ENCODE results near the gene COL4A2. TPM values are rescaled to one million over a fixed set of nuclear protein-coding genes. Genes with fewer than 3 reads are reported as not detected.

The COL4A2 gene
- total RNA-seq, 4 donors from 2014 or later, result 419 to 931 (median 555) TPM

GRCh38 chr13:110314516-110315245, 7.6 kb downstream of the COL4A2 start:
- WGBS, result 70% methylated on average over 3 of the region's 18 CpGs
- Histone ChIP-seq H3K9me3 (no peaks in the 10 kb centered on the region), H3K36me3 (peaks cover 0 to 40% (median 25%) of the 10 kb centered on the region in 4 donors), H3K4me3 (peak overlapping the region in 2 of 4 donors; percentile 28 to 93), H3K27me3 (no peaks in the 10 kb centered on the region), H3K4me1 (peaks cover 94 to 97% (median 96%) of the 10 kb centered on the region in 4 donors), H3K27ac (replicated peaks in 1 of 4) (peak overlapping the region; percentile 69 to 99 (median 99))
- TF ChIP-seq, protein P1, sequence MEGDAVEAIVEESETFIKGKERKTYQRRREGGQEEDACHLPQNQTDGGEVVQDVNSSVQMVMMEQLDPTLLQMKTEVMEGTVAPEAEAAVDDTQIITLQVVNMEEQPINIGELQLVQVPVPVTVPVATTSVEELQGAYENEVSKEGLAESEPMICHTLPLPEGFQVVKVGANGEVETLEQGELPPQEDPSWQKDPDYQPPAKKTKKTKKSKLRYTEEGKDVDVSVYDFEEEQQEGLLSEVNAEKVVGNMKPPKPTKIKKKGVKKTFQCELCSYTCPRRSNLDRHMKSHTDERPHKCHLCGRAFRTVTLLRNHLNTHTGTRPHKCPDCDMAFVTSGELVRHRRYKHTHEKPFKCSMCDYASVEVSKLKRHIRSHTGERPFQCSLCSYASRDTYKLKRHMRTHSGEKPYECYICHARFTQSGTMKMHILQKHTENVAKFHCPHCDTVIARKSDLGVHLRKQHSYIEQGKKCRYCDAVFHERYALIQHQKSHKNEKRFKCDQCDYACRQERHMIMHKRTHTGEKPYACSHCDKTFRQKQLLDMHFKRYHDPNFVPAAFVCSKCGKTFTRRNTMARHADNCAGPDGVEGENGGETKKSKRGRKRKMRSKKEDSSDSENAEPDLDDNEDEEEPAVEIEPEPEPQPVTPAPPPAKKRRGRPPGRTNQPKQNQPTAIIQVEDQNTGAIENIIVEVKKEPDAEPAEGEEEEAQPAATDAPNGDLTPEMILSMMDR (IDR thresholded peaks at IDR 0.05), result no peak
- TF ChIP-seq EP300 (IDR thresholded peaks at IDR 0.05) (no peak), POLR2AphosphoS5 (IDR thresholded peaks at IDR 0.05) (no peak), POLR2A (IDR thresholded peaks at IDR 0.05; ENCODE audit: low read depth) (no peak)
- intact Hi-C loops (cut with DNase I), result no loop called here
- DNase-seq (ENCODE audit: extremely low spot score), result no peak

- no peak overlapping the region for H3K4me3 ChIP-seq
- H3K9me3 ChIP-seq, result no peaks in the 10 kb centered on the region
- DNase-seq (ENCODE audit: extremely low spot score), result no peak
- intact Hi-C loops (cut with DNase I), result no loop called here
- no peaks in the 10 kb centered on the region for H3K27me3 ChIP-seq
- peaks cover 93 to 96% (median 96%) of the 10 kb centered on the region in 4 donors for H3K4me1 ChIP-seq
- WGBS, result 66% methylated on average over 10 of the region's 10 CpGs
- peaks cover 0 to 34% (median 22%) of the 10 kb centered on the region in 4 donors for H3K36me3 ChIP-seq
- peak overlapping the region; percentile 69 to 99 (median 99) for H3K27ac ChIP-seq (replicated peaks in 1 of 4)
- TF ChIP-seq, protein P1 (IDR thresholded peaks at IDR 0.05), result no peak
- peak; percentile 2 to 18 for TF ChIP-seq POLR2AphosphoS5 (IDR thresholded peaks at IDR 0.05)
- TF ChIP-seq EP300 (IDR thresholded peaks at IDR 0.05), result no peak
Measured at GRCh38 chr13:110316196-110316595, 9.1 kb downstream of the COL4A2 start.

GRCh38 chr13:110317093-110317492, 10.0 kb downstream of the COL4A2 start:
- intact Hi-C loops (cut with DNase I), result no loop called here
- peaks cover 93 to 96% (median 95%) of the 10 kb centered on the region in 4 donors for H3K4me1 ChIP-seq
- no peaks in the 10 kb centered on the region for H3K27me3 ChIP-seq
- WGBS, result 63% methylated on average over 5 of the region's 5 CpGs
- DNase-seq (ENCODE audit: extremely low spot score), result no peak
- no peak overlapping the region for H3K4me3 ChIP-seq
- peak overlapping the region in 3 of 4 donors; percentile 91 to 98 (median 93) for H3K27ac ChIP-seq (replicated peaks in 1 of 4)
- H3K36me3 ChIP-seq, result peaks cover 0 to 31% (median 19%) of the 10 kb centered on the region in 4 donors
- peak in 1 of 2 donors; percentile 75 for TF ChIP-seq POLR2AphosphoS5 (IDR thresholded peaks at IDR 0.05)
- no peak for TF ChIP-seq EP300 (IDR thresholded peaks at IDR 0.05)
- H3K9me3 ChIP-seq, result no peaks in the 10 kb centered on the region

GRCh38 chr13:110317496-110318195, 10.6 kb downstream of the COL4A2 start:
- peaks cover 91 to 96% (median 95%) of the 10 kb centered on the region in 4 donors for H3K4me1 ChIP-seq

More at GRCh38 chr13:110317496-110318195, 10.6 kb downstream of the COL4A2 start:
- Histone ChIP-seq H3K36me3 (peaks cover 0 to 31% (median 19%) of the 10 kb centered on the region in 4 donors), H3K27ac (replicated peaks in 1 of 4) (peak overlapping the region; percentile 81 to 98 (median 92)), H3K4me3 (no peak overlapping the region), H3K9me3 (no peaks in the 10 kb centered on the region), H3K27me3 (no peaks in the 10 kb centered on the region)
- no peak for TF ChIP-seq POLR2AphosphoS5 (IDR thresholded peaks at IDR 0.05)
- TF ChIP-seq, protein P1 (IDR thresholded peaks at IDR 0.05), result no peak
- TF ChIP-seq POLR2A (IDR thresholded peaks at IDR 0.05; ENCODE audit: low read depth), result no peak
- TF ChIP-seq EP300 (IDR thresholded peaks at IDR 0.05), result no peak
- no peak for DNase-seq (ENCODE audit: extremely low spot score)
- intact Hi-C loops (cut with DNase I), result no loop called here
- WGBS, result 73% methylated on average over 13 of the region's 13 CpGs

Data from esophagus muscularis mucosa (tissue), 4 donors.